Neural crest cell (in vitro differentiated cells): Measurements from ENCODE around the gene CDH24. TPM values are rescaled to one million over a fixed set of nuclear protein-coding genes. Genes with fewer than 3 reads are reported as not detected.

Experiments used
- DNase-seq: peaks from one replicate; pipeline ENCODE4 v3.0.0; 2021; ENCODE audit warnings: low read depth, mixed read lengths, low spot score
- H3K27ac Mint-ChIP-seq: one replicate; pipeline ENCODE4 v1.8.0; 2021; ENCODE audit warnings: mild to moderate bottlenecking, mixed read lengths; ENCODE audit not compliant: unreplicated experiment
- H3K27me3 Mint-ChIP-seq: 2 replicates; pipeline ENCODE4 v1.8.0; 2021; ENCODE audit warnings: low read depth, mild to moderate bottlenecking, mixed read lengths
- H3K36me3 Mint-ChIP-seq: 2 replicates; pipeline ENCODE4 v1.8.0; 2021; ENCODE audit warnings: low read depth, mild to moderate bottlenecking, mixed read lengths
- H3K4me1 Mint-ChIP-seq: 2 replicates; pipeline ENCODE4 v1.8.0; 2021; ENCODE audit warnings: mixed read lengths
- H3K4me3 Mint-ChIP-seq: one replicate; pipeline ENCODE4 v1.8.0; 2021; ENCODE audit warnings: mild to moderate bottlenecking, mixed read lengths
- H3K9me3 Mint-ChIP-seq: 2 replicates; pipeline ENCODE4 v1.8.0; 2021; ENCODE audit warnings: mixed read lengths
- total RNA-seq: library from RNA; stranded (reverse); gene quantifications from 2 replicates; pipeline ENCODE4 v1.2.1, GENCODE V29; 2021
- TF ChIP-seq, protein P1 (sequence below): fragments of 200-600 bp; sonication (generic); conservative IDR thresholded peaks from 2 replicates; pipeline ENCODE4 v1.5.0; 2021; ENCODE audit warnings: antibody characterized with exemption, mild to moderate bottlenecking

Gene CDH24
- total RNA-seq, 1 donor from 2014 or later, result 37.2 TPM

DNA sequence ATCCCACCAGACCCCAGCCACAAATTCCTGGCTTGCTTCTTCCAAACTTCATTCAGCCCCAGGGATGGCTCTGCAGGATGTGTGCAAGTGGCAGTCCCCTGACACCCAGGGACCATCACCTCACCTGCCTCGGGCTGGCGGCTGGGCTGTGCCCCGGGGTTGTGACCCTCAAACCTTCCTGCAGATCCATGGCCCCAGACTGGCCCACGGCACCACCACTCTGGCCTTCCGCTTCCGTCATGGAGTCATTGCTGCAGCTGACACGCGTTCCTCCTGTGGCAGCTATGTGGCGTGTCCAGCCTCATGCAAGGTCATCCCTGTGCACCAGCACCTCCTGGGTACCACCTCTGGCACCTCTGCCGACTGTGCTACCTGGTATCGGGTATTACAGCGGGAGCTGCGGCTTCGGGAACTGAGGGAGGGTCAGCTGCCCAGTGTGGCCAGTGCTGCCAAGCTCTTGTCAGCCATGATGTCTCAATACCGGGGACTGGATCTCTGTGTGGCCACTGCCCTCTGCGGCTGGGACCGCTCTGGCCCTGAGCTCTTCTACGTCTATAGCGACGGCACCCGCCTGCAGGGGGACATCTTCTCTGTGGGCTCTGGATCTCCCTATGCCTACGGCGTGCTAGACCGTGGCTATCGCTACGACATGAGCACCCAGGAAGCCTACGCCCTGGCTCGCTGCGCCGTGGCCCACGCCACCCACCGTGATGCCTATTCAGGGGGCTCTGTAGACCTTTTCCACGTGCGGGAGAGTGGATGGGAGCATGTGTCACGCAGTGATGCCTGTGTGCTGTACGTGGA lies 15.0 kb downstream of the CDH24 start, which contains the start of gene PSMB11:
Gene PSMB11, plus strand, starts transcription at position 51 of the 804 bp plus-strand sequence. Its CDS starts 14 bp downstream, at position 65.
- Mint-ChIP-seq H3K36me3 (peaks cover 2% of the 10 kb centered on the region), H3K4me3 (no peak within 1 kb of the TSS), H3K27ac (peak within 1 kb of the TSS; percentile 27), H3K27me3 (no peaks in the 10 kb centered on the region), H3K4me1 (peaks cover 4% of the 10 kb centered on the region), H3K9me3 (no peaks in the 10 kb centered on the region)
- DNase-seq, result no peak
- TF ChIP-seq, protein P1, sequence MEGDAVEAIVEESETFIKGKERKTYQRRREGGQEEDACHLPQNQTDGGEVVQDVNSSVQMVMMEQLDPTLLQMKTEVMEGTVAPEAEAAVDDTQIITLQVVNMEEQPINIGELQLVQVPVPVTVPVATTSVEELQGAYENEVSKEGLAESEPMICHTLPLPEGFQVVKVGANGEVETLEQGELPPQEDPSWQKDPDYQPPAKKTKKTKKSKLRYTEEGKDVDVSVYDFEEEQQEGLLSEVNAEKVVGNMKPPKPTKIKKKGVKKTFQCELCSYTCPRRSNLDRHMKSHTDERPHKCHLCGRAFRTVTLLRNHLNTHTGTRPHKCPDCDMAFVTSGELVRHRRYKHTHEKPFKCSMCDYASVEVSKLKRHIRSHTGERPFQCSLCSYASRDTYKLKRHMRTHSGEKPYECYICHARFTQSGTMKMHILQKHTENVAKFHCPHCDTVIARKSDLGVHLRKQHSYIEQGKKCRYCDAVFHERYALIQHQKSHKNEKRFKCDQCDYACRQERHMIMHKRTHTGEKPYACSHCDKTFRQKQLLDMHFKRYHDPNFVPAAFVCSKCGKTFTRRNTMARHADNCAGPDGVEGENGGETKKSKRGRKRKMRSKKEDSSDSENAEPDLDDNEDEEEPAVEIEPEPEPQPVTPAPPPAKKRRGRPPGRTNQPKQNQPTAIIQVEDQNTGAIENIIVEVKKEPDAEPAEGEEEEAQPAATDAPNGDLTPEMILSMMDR, result no peak

- no peak for DNase-seq
- no peaks in the 10 kb centered on the region for H3K9me3 Mint-ChIP-seq
- no peak overlapping the region for H3K27ac Mint-ChIP-seq
- no peaks in the 10 kb centered on the region for H3K27me3 Mint-ChIP-seq
- H3K4me1 Mint-ChIP-seq, result peaks cover 4% of the 10 kb centered on the region
- no peak overlapping the region for H3K4me3 Mint-ChIP-seq
- TF ChIP-seq, protein P1, result no peak
- no peaks in the 10 kb centered on the region for H3K36me3 Mint-ChIP-seq
Observed at GRCh38 chr14:23041729-23042128, 15.6 kb downstream of the CDH24 start.

DNA sequence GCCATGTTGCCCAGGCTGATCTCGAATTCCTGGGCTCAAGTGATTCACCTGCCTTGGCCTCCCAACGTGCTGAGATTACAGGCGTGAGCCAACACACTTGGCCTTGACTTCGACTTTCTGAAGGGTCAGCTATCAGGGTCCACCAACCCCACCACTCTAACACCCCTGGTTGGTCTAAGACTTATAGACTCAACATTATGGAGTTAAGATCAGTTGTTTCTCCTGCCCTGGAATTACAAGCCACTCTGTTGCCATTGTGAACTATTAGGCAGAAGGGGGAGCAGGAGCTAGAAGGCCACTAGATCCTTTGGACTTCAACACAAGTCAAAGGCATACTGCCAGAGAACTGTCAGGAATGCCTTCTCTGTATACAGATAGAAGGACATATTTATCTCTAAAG lies 17.2 kb downstream of the CDH24 start:
- TF ChIP-seq, protein P1, result no peak
- H3K27me3 Mint-ChIP-seq, result no peaks in the 10 kb centered on the region
- no peaks in the 10 kb centered on the region for H3K36me3 Mint-ChIP-seq
- peak overlapping the region; percentile 57 for H3K27ac Mint-ChIP-seq
- no peak for DNase-seq
- H3K9me3 Mint-ChIP-seq, result no peaks in the 10 kb centered on the region
- no peak overlapping the region for H3K4me3 Mint-ChIP-seq
- peaks cover 12% of the 10 kb centered on the region for H3K4me1 Mint-ChIP-seq

DNA sequence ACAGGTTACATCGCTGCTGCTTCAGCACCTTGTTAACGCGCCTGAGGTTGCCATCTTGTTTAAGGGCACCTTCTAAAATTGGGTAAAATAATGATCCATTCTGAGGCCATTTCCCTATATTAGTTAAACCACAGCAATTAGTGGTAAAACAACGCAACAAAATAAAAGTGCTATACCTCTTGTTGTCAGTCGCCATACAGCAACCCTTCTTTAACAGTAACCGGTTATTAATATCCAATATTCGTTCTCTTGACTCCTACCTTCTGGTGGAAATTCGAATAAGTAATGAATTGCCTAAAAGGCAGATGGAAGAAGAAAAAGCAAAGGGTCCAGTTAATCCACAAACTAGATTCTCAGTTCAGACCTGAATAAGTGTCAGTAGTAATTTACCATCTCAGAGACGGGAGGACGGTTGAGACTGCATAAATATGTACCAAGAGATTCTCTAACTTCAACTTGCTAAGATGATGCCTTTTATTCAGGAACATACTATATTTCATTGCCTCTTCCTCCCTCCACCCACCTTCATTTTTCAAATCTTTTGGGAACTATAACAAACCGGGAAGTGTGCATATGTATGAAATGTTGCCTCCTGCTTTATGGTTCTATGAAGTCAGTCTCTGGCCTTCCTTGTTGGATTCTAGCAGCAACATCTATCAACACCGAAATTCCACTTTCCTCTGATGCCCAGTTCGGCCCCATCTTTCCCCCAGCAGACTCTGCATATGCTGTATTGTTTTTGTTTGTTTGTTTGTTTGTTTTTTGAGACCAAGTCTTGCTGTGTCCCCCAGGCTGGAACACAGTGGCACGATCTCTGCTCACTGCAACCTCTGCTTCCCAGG lies 21.8 kb downstream of the CDH24 start:
- H3K4me3 Mint-ChIP-seq, result peak overlapping the region; percentile 84
- peaks cover 25% of the 10 kb centered on the region for H3K4me1 Mint-ChIP-seq
- peak overlapping the region; percentile 76 for H3K27ac Mint-ChIP-seq
- TF ChIP-seq, protein P1, result no peak
- H3K9me3 Mint-ChIP-seq, result no peaks in the 10 kb centered on the region
- H3K27me3 Mint-ChIP-seq, result no peaks in the 10 kb centered on the region
- peaks cover 10% of the 10 kb centered on the region for H3K36me3 Mint-ChIP-seq
- no peak for DNase-seq

DNA sequence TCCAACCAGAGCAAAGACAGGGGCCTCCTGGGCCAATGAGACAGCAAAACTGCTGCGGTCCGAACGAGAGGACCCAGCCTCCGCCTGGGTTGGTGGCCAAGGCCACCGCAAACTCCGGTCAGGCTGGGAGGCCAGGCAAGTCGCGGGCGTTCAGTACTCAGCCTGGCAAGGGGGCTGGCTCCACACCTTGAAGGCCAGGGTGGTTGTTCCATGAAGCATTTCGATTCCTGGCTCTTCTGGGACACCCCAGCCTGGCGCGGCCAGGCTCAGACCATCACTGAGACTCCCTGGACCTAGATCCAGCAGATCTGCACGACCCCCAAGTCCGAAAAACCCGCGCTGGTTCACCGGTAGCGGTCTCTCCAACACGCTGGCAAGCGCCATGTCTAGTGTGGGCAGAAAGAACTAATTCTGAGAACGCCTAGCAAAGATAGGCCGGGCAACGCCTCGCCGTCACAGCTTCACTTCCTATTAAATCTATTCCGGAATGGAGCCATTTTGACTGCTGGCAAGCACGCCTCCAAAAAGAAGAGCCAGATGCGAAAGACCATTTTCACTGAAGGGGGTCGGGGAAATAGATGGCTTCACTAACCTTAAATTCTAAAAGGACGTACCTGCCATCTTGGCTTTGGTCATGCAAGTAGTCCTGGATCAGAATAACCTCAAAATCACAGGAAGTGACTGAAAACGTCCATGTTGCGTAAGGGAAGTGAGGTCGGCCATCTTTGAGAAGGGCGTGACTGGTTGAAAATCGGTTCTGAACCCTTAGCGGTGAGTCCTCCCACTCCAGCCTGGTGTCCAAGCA lies 22.6 kb downstream of the CDH24 start, which contains the start of gene PSMB5:
Gene PSMB5, minus strand, starts transcription at position 403 of the 805 bp plus-strand sequence. Its CDS starts 19 bp downstream, at position 384.
- Mint-ChIP-seq H3K4me1 (peaks cover 25% of the 10 kb centered on the region), H3K9me3 (no peaks in the 10 kb centered on the region), H3K36me3 (peaks cover 10% of the 10 kb centered on the region), H3K27me3 (no peaks in the 10 kb centered on the region), H3K27ac (peak within 1 kb of the TSS; percentile 76), H3K4me3 (peak within 1 kb of the TSS; percentile 84)
- TF ChIP-seq, protein P1, result peak; percentile 21
- peak; percentile 75 for DNase-seq
